Neutrophil (primary cell): ENCODE data around the gene MAL.

Source experiments
- H3K27ac ChIP-seq: fragments of 200-600 bp; sonication (generic); 2 replicates; pipeline ENCODE4 v1.5.1; 2016; ENCODE audit warnings: mild to moderate bottlenecking, moderate library complexity
- H3K27me3 ChIP-seq: fragments of 200-600 bp; sonication (generic); 2 replicates; pipeline ENCODE4 v1.6.0; 2016; ENCODE audit warnings: mild to moderate bottlenecking
- H3K36me3 ChIP-seq: fragments of 200-600 bp; sonication (generic); 2 replicates; pipeline ENCODE4 v1.5.1; 2017
- H3K4me1 ChIP-seq, 2 experiments: fragments of 200-600 bp in 1 of 2; sonication (generic) in 1 of 2; 1 replicate in 1 of 2; 2 replicates in 1 of 2; pipeline versions ENCODE4 v1.5.1 to v1.6.1; 2013 to 2016; ENCODE audit warnings: low read depth in 1 of 2, low read length in 1 of 2, mild to moderate bottlenecking in 1 of 2, moderate library complexity in 1 of 2; ENCODE audit not compliant: control insufficient read depth in 1 of 2, insufficient read depth in 1 of 2
- H3K4me3 ChIP-seq, 2 experiments: fragments of 200-600 bp in 1 of 2; sonication (generic) in 1 of 2; 1 replicate in 1 of 2; 2 replicates in 1 of 2; pipeline ENCODE4 v1.5.1; 2013 to 2016; ENCODE audit warnings: low read depth in 1 of 2, low read length in 1 of 2, mild to moderate bottlenecking in 1 of 2, moderate library complexity in 1 of 2
- H3K9me3 ChIP-seq: fragments of 200-600 bp; sonication (generic); 2 replicates; pipeline ENCODE4 v1.5.1; 2016
- CTCF ChIP-seq: fragments of 200-600 bp; sonication (generic); IDR thresholded peaks from 2 replicates; pipeline ENCODE4 v1.5.1; 2016; ENCODE audit warnings: antibody characterized with exemption

MAL gene

GRCh38 chr2:95001051-95001562 lies 24.4 kb upstream of the MAL start:
- H3K27ac ChIP-seq, result no peak overlapping the region
- H3K9me3 ChIP-seq, result no peaks in the 10 kb centered on the region
- H3K4me3 ChIP-seq, result no peak overlapping the region
- no peaks in the 10 kb centered on the region for H3K36me3 ChIP-seq
- H3K27me3 ChIP-seq, result peaks cover 42% of the 10 kb centered on the region
- H3K4me1 ChIP-seq, result no peaks in the 10 kb centered on the region
- no peak for TF ChIP-seq CTCF

- Histone ChIP-seq H3K27me3 (peaks cover 36% of the 10 kb centered on the region), H3K27ac (no peak overlapping the region), H3K4me3 (no peak overlapping the region), H3K4me1 (no peaks in the 10 kb centered on the region), H3K36me3 (no peaks in the 10 kb centered on the region), H3K9me3 (no peaks in the 10 kb centered on the region)
- no peak for TF ChIP-seq CTCF
Measured at GRCh38 chr2:95001701-95002100, 23.8 kb upstream of the MAL start.

- TF ChIP-seq CTCF, result no peak
- Histone ChIP-seq H3K27ac (no peak overlapping the region), H3K27me3 (peaks cover 28% of the 10 kb centered on the region), H3K36me3 (no peaks in the 10 kb centered on the region), H3K4me3 (no peak overlapping the region), H3K4me1 (no peaks in the 10 kb centered on the region), H3K9me3 (no peaks in the 10 kb centered on the region)
Measured at GRCh38 chr2:95002498-95002897, 23.0 kb upstream of the MAL start.

- Histone ChIP-seq H3K27ac (no peak overlapping the region), H3K27me3 (peaks cover 10% of the 10 kb centered on the region), H3K9me3 (no peaks in the 10 kb centered on the region), H3K36me3 (no peaks in the 10 kb centered on the region), H3K4me3 (no peak overlapping the region), H3K4me1 (no peaks in the 10 kb centered on the region)
- TF ChIP-seq CTCF, result no peak
Measured at GRCh38 chr2:95004287-95004686, 21.2 kb upstream of the MAL start.

GRCh38 chr2:95004711-95005110 lies 20.8 kb upstream of the MAL start:
- H3K27me3 ChIP-seq, result peaks cover 5% of the 10 kb centered on the region
- no peak for TF ChIP-seq CTCF
- no peak overlapping the region for H3K4me3 ChIP-seq
- no peaks in the 10 kb centered on the region for H3K9me3 ChIP-seq
- H3K27ac ChIP-seq, result no peak overlapping the region
- no peaks in the 10 kb centered on the region for H3K36me3 ChIP-seq
- H3K4me1 ChIP-seq, result no peaks in the 10 kb centered on the region

GRCh38 chr2:95005726-95006125 lies 19.8 kb upstream of the MAL start:
- H3K4me3 ChIP-seq, result no peak overlapping the region
- H3K27me3 ChIP-seq, result no peaks in the 10 kb centered on the region
- H3K27ac ChIP-seq, result no peak overlapping the region
- H3K36me3 ChIP-seq, result no peaks in the 10 kb centered on the region
- H3K9me3 ChIP-seq, result no peaks in the 10 kb centered on the region
- TF ChIP-seq CTCF, result no peak
- no peaks in the 10 kb centered on the region for H3K4me1 ChIP-seq
